Measurements from ENCODE around the gene FAM50B.

Gene FAM50B

GRCh38 chr6:3882431-3882830, 33.3 kb downstream of the FAM50B start:
- Histone ChIP-seq H3K36me3 (no peaks in the 10 kb centered on the region), H3K4me3 (no peak overlapping the region), H3K9ac (no peak overlapping the region), H3K4me1 (peaks cover 0 to 30% (median 2%) of the 10 kb centered on the region in 10 experiments; a peak in 8 of 20 replicates), H4K20me1 (no peaks in the 10 kb centered on the region), H3K27me3 (no peaks in the 10 kb centered on the region), H3K27ac (no peak overlapping the region), H3K9me3 (replicated peaks in 1 of 11) (0 out of 22 replicates have a peak, but pooled peaks cover 0 to 4% (median 0%) of the 10 kb centered on the region in 11 experiments), H3K4me2 (peak overlapping the region in 6 of 11 experiments; percentile 13 to 74 (median 42); a peak in 9 of 22 replicates)
- no peak for TF ChIP-seq Cebpa-rat (IDR thresholded peaks at IDR 0.05)

- no peaks in the 10 kb centered on the region for H3K27me3 ChIP-seq
- 0 out of 22 replicates have a peak, but pooled peaks cover 0 to 4% (median 0%) of the 10 kb centered on the region in 11 experiments for H3K9me3 ChIP-seq (replicated peaks in 1 of 11)
- H3K36me3 ChIP-seq: no peaks in the 10 kb centered on the region
- no peak overlapping the region for H3K4me3 ChIP-seq
- no peak overlapping the region for H3K9ac ChIP-seq
- peaks cover 0 to 30% (median 2%) of the 10 kb centered on the region in 10 experiments; a peak in 8 of 20 replicates for H3K4me1 ChIP-seq
- H4K20me1 ChIP-seq: no peaks in the 10 kb centered on the region
- peak overlapping the region in 6 of 11 experiments; percentile 13 to 74 (median 42); a peak in 9 of 22 replicates for H3K4me2 ChIP-seq
- no peak overlapping the region for H3K27ac ChIP-seq
- TF ChIP-seq Cebpa-rat (IDR thresholded peaks at IDR 0.05): no peak
Measured at GRCh38 chr6:3882866-3883265, 33.7 kb downstream of the FAM50B start.

GRCh38 chr6:3884007-3884745, 35.0 kb downstream of the FAM50B start:
- TF ChIP-seq Cebpa-rat (IDR thresholded peaks at IDR 0.05): no peak
- H3K36me3 ChIP-seq: no peaks in the 10 kb centered on the region
- peak overlapping the region in 2 of 11 experiments; percentile 67 to 74; a peak in 4 of 22 replicates for H3K4me2 ChIP-seq
- no peaks in the 10 kb centered on the region for H3K27me3 ChIP-seq
- peaks cover 0 to 30% (median 2%) of the 10 kb centered on the region in 10 experiments; a peak in 8 of 20 replicates for H3K4me1 ChIP-seq
- H3K9me3 ChIP-seq (replicated peaks in 1 of 11): 0 out of 22 replicates have a peak, but pooled peaks cover 0 to 4% (median 0%) of the 10 kb centered on the region in 11 experiments
- H4K20me1 ChIP-seq: no peaks in the 10 kb centered on the region
- no peak overlapping the region for H3K4me3 ChIP-seq
- no peak overlapping the region for H3K27ac ChIP-seq
- no peak overlapping the region for H3K9ac ChIP-seq

- TF ChIP-seq Cebpa-rat (IDR thresholded peaks at IDR 0.05): no peak
- Histone ChIP-seq H3K4me3 (no peak overlapping the region), H3K27ac (no peak overlapping the region), H3K36me3 (no peaks in the 10 kb centered on the region), H3K27me3 (no peaks in the 10 kb centered on the region), H4K20me1 (no peaks in the 10 kb centered on the region), H3K9me3 (replicated peaks in 1 of 11) (0 out of 22 replicates have a peak, but pooled peaks cover 0 to 4% (median 0%) of the 10 kb centered on the region in 11 experiments), H3K4me1 (peaks cover 0 to 30% (median 2%) of the 10 kb centered on the region in 10 experiments; a peak in 8 of 20 replicates), H3K9ac (no peak overlapping the region), H3K4me2 (no peak overlapping the region)
Measured at GRCh38 chr6:3885262-3886036, 36.3 kb downstream of the FAM50B start.

- no peak overlapping the region for H3K4me3 ChIP-seq
- TF ChIP-seq Cebpa-rat (IDR thresholded peaks at IDR 0.05): no peak
- H3K9me3 ChIP-seq (replicated peaks in 1 of 11): 0 out of 22 replicates have a peak, but pooled peaks cover 0 to under 1% (median 0%) of the 10 kb centered on the region in 11 experiments
- no peaks in the 10 kb centered on the region for H4K20me1 ChIP-seq
- H3K4me1 ChIP-seq: peaks cover 0 to 22% (median 4%) of the 10 kb centered on the region in 10 experiments; a peak in 8 of 20 replicates
- no peak overlapping the region for H3K9ac ChIP-seq
- no peak overlapping the region for H3K27ac ChIP-seq
- H3K27me3 ChIP-seq: no peaks in the 10 kb centered on the region
- H3K4me2 ChIP-seq: no peak overlapping the region
- no peaks in the 10 kb centered on the region for H3K36me3 ChIP-seq
Measured at GRCh38 chr6:3887150-3887700, 38.1 kb downstream of the FAM50B start.

- H3K9ac ChIP-seq: no peak overlapping the region; a peak in 1 of 22 replicates
- no peaks in the 10 kb centered on the region for H4K20me1 ChIP-seq
- H3K9me3 ChIP-seq (replicated peaks in 1 of 11): no peaks in the 10 kb centered on the region
- no peak overlapping the region for H3K27ac ChIP-seq
- H3K36me3 ChIP-seq: no peaks in the 10 kb centered on the region
- TF ChIP-seq Cebpa-rat (IDR thresholded peaks at IDR 0.05): 0 out of 22 replicates have a peak, but pooled peaks of 1 of the 11 experiments have one; percentile 30
- H3K4me2 ChIP-seq: no peak overlapping the region
- H3K27me3 ChIP-seq: no peaks in the 10 kb centered on the region
- peaks cover 0 to 10% (median 0%) of the 10 kb centered on the region in 10 experiments; a peak in 6 of 20 replicates for H3K4me1 ChIP-seq
- H3K4me3 ChIP-seq: no peak overlapping the region
Measured at GRCh38 chr6:3888153-3888957, 39.2 kb downstream of the FAM50B start.

- no peak overlapping the region for H3K27ac ChIP-seq
- 0 out of 22 replicates have a peak, but pooled peaks cover 0 to 6% (median 0%) of the 10 kb centered on the region in 11 experiments for H3K9me3 ChIP-seq (replicated peaks in 1 of 11)
- peak overlapping the region in 2 of 11 experiments; percentile 11 to 20; a peak in 2 of 22 replicates for H3K4me2 ChIP-seq
- H3K9ac ChIP-seq: no peak overlapping the region
- TF ChIP-seq Cebpa-rat (IDR thresholded peaks at IDR 0.05): no peak
- H3K36me3 ChIP-seq: no peaks in the 10 kb centered on the region
- H3K4me3 ChIP-seq: no peak overlapping the region
- H3K27me3 ChIP-seq: no peaks in the 10 kb centered on the region
- H4K20me1 ChIP-seq: no peaks in the 10 kb centered on the region
- H3K4me1 ChIP-seq: 0 out of 20 replicates have a peak, but pooled peaks cover 0 to 3% (median 0%) of the 10 kb centered on the region in 10 experiments
Measured at GRCh38 chr6:3890047-3890446, 40.9 kb downstream of the FAM50B start.

GRCh38 chr6:3891883-3892282, 42.7 kb downstream of the FAM50B start:
- no peak overlapping the region for H3K9ac ChIP-seq
- no peaks in the 10 kb centered on the region for H3K27me3 ChIP-seq
- TF ChIP-seq Cebpa-rat (IDR thresholded peaks at IDR 0.05): no peak
- no peaks in the 10 kb centered on the region for H3K36me3 ChIP-seq
- no peak overlapping the region for H3K4me2 ChIP-seq
- no peaks in the 10 kb centered on the region for H4K20me1 ChIP-seq
- H3K4me3 ChIP-seq: no peak overlapping the region
- H3K9me3 ChIP-seq (replicated peaks in 1 of 11): 0 out of 22 replicates have a peak, but pooled peaks cover 0 to 6% (median 0%) of the 10 kb centered on the region in 11 experiments
- H3K4me1 ChIP-seq: 0 out of 20 replicates have a peak, but pooled peaks cover 0 to 3% (median 0%) of the 10 kb centered on the region in 10 experiments
- H3K27ac ChIP-seq: no peak overlapping the region
